OCI-LY1 (cell line): ENCODE data around the gene ARSI.

ENCODE experiments used
- H2AFZ ChIP-seq: fragments of 200-600 bp; sonication (generic), shearing (Covaris generic); 2 replicates; pipeline ENCODE4 v1.6.0; 2014; ENCODE audit warnings: antibody characterized with exemption, mild to moderate bottlenecking, low read length
- H3F3A ChIP-seq: fragments of 200-600 bp; sonication (generic), shearing (Covaris generic); 2 replicates; pipeline ENCODE4 v1.6.0; 2014; ENCODE audit warnings: mild to moderate bottlenecking, antibody characterized with exemption, low read length, moderate library complexity; ENCODE audit not compliant: insufficient read depth
- H3K27ac ChIP-seq: fragments of 200-600 bp; sonication (generic); 2 replicates; pipeline ENCODE4 v1.5.1; 2014; ENCODE audit warnings: low read length, mixed run types, mild to moderate bottlenecking, low read depth; ENCODE audit not compliant: poor library complexity, severe bottlenecking
- H3K27me3 ChIP-seq: fragments of 200-600 bp; sonication (generic); 2 replicates; pipeline ENCODE4 v1.6.0; 2014; ENCODE audit warnings: antibody characterized with exemption, mild to moderate bottlenecking, low read length, moderate library complexity; ENCODE audit not compliant: insufficient read depth
- H3K36me3 ChIP-seq: fragments of 200-600 bp; sonication (generic); 2 replicates; pipeline ENCODE4 v1.6.1; 2014; ENCODE audit warnings: mild to moderate bottlenecking, antibody characterized with exemption, low read length, moderate library complexity, mixed read lengths; ENCODE audit not compliant: insufficient read depth
- H3K4me1 ChIP-seq: fragments of 200-600 bp; sonication (generic); 2 replicates; pipeline ENCODE4 v1.5.1; 2014; ENCODE audit warnings: mild to moderate bottlenecking, low read length, moderate library complexity; ENCODE audit not compliant: insufficient read depth, severe bottlenecking
- H3K4me2 ChIP-seq: fragments of 200-600 bp; sonication (generic), shearing (Covaris generic); 2 replicates; pipeline ENCODE4 v1.6.1; 2014; ENCODE audit warnings: low read length
- H3K4me3 ChIP-seq: fragments of 200-600 bp; sonication (generic); 2 replicates; pipeline ENCODE4 v1.5.1; 2014; ENCODE audit warnings: low read length, low read depth, mild to moderate bottlenecking, mixed read lengths; ENCODE audit not compliant: poor library complexity, severe bottlenecking
- H3K79me2 ChIP-seq: fragments of 200-600 bp; shearing (Covaris generic); 2 replicates; pipeline ENCODE4 v1.6.1; 2016; ENCODE audit warnings: mixed run types, low read length, mixed read lengths; ENCODE audit not compliant: insufficient read depth
- H3K9ac ChIP-seq: fragments of 200-600 bp; sonication (generic), shearing (Covaris generic); 2 replicates; pipeline ENCODE4 v1.6.1; 2014; ENCODE audit warnings: mild to moderate bottlenecking, low read length, mixed read lengths
- H3K9me2 ChIP-seq: fragments of 200-600 bp; sonication (generic), shearing (Covaris generic); 2 replicates; pipeline ENCODE4 v1.6.1; 2014; ENCODE audit warnings: low read depth, mild to moderate bottlenecking, low read length, mixed read lengths
- H3K9me3 ChIP-seq: fragments of 200-600 bp; shearing (Covaris generic); 2 replicates; pipeline ENCODE4 v1.6.1; 2014; ENCODE audit warnings: low read length, mixed read lengths
- H4K20me1 ChIP-seq: fragments of 200-600 bp; sonication (generic), shearing (Covaris generic); 2 replicates; pipeline ENCODE4 v1.6.0; 2016; ENCODE audit warnings: mild to moderate bottlenecking, low read length; ENCODE audit not compliant: insufficient read depth
- CTCF ChIP-seq: fragments of 200-600 bp; sonication (generic), shearing (Covaris generic); IDR thresholded peaks from 2 replicates; pipeline ENCODE4 v1.5.1; 2017; ENCODE audit warnings: mild to moderate bottlenecking, antibody characterized with exemption, low read length, moderate library complexity, mixed read lengths
- EZH2 ChIP-seq: fragments of 200-600 bp; sonication (generic), shearing (Covaris generic); IDR thresholded peaks from 2 replicates; pipeline ENCODE4 v1.8.0; 2017; ENCODE audit warnings: borderline replicate concordance, mixed run types, mild to moderate bottlenecking, antibody characterized with exemption, low read length, moderate library complexity, mixed read lengths

Gene ARSI

GRCh38 chr5:150323092-150323491 is 20.4 kb upstream of the ARSI start:
- Histone ChIP-seq H2AFZ (no peak overlapping the region), H3K9me3 (no peaks in the 10 kb centered on the region), H3K9me2 (no peaks in the 10 kb centered on the region), H3K27me3 (0 out of 2 replicates have a peak, but pooled peaks cover 5% of the 10 kb centered on the region), H3F3A (no peaks in the 10 kb centered on the region), H3K79me2 (no peaks in the 10 kb centered on the region), H3K4me3 (no peak overlapping the region), H3K4me1 (no peaks in the 10 kb centered on the region), H3K4me2 (no peak overlapping the region), H4K20me1 (no peaks in the 10 kb centered on the region), H3K27ac (no peak overlapping the region), H3K9ac (no peak overlapping the region), H3K36me3 (no peaks in the 10 kb centered on the region)
- TF ChIP-seq CTCF: no peak
- TF ChIP-seq EZH2: no peak

GRCh38 chr5:150322202-150322601 is 19.5 kb upstream of the ARSI start:
- no peaks in the 10 kb centered on the region for H4K20me1 ChIP-seq
- H3K4me3 ChIP-seq: no peak overlapping the region
- H2AFZ ChIP-seq: no peak overlapping the region
- H3K9ac ChIP-seq: no peak overlapping the region
- TF ChIP-seq EZH2 (no peak), CTCF (no peak)
- no peaks in the 10 kb centered on the region for H3K4me1 ChIP-seq
- 0 out of 2 replicates have a peak, but pooled peaks cover 5% of the 10 kb centered on the region for H3K27me3 ChIP-seq
- no peaks in the 10 kb centered on the region for H3K9me3 ChIP-seq
- no peaks in the 10 kb centered on the region for H3K9me2 ChIP-seq
- no peaks in the 10 kb centered on the region for H3K79me2 ChIP-seq
- no peaks in the 10 kb centered on the region for H3K36me3 ChIP-seq
- no peak overlapping the region for H3K27ac ChIP-seq
- H3F3A ChIP-seq: no peaks in the 10 kb centered on the region
- no peak overlapping the region for H3K4me2 ChIP-seq

GRCh38 chr5:150321784-150322183 is 19.1 kb upstream of the ARSI start:
- Histone ChIP-seq H3K36me3 (no peaks in the 10 kb centered on the region), H3K4me1 (no peaks in the 10 kb centered on the region), H3K27ac (no peak overlapping the region), H3K9ac (no peak overlapping the region), H3F3A (no peaks in the 10 kb centered on the region), H3K27me3 (0 out of 2 replicates have a peak, but pooled peaks cover 5% of the 10 kb centered on the region), H3K79me2 (no peaks in the 10 kb centered on the region), H2AFZ (no peak overlapping the region), H3K4me3 (no peak overlapping the region), H3K9me2 (no peaks in the 10 kb centered on the region), H4K20me1 (no peaks in the 10 kb centered on the region), H3K4me2 (no peak overlapping the region), H3K9me3 (no peaks in the 10 kb centered on the region)
- TF ChIP-seq EZH2: no peak

GRCh38 chr5:150321211-150321610 is 18.5 kb upstream of the ARSI start:
- Histone ChIP-seq H3K4me3 (no peak overlapping the region), H2AFZ (no peak overlapping the region), H3F3A (no peaks in the 10 kb centered on the region), H3K27ac (no peak overlapping the region), H4K20me1 (no peaks in the 10 kb centered on the region), H3K4me1 (no peaks in the 10 kb centered on the region), H3K9me2 (no peaks in the 10 kb centered on the region), H3K9me3 (no peaks in the 10 kb centered on the region), H3K9ac (no peak overlapping the region), H3K79me2 (no peaks in the 10 kb centered on the region), H3K36me3 (no peaks in the 10 kb centered on the region), H3K27me3 (0 out of 2 replicates have a peak, but pooled peaks cover 5% of the 10 kb centered on the region), H3K4me2 (no peak overlapping the region)
- TF ChIP-seq CTCF (no peak), EZH2 (no peak)
